Erythroblast (primary cell): Measurements from ENCODE around the gene BLTP3A.
"Not testable (repeated sequence)": the region's sequence is repeated elsewhere in the genome, so short reads cannot be mapped to it uniquely, and the experiment has no call there.

Source experiments
- GATA1 ChIP-seq: IDR thresholded peaks from 2 replicates; pipeline ENCODE4 v1.6.1; 2011; ENCODE audit warnings: low read depth, mild to moderate bottlenecking, control low read depth, low read length, moderate library complexity
- POLR2A ChIP-seq: IDR thresholded peaks from 2 replicates; pipeline ENCODE4 v1.6.1; 2011; ENCODE audit warnings: mild to moderate bottlenecking, low read length

- TF ChIP-seq POLR2A, GATA1: not testable (repeated sequence)
Measured at GRCh38 chr6:34805074-34805473, 13.2 kb downstream of the BLTP3A start.
